Retinal pigment epithelial cell (primary cell): Measurements from ENCODE around the gene PPIB.

Experiments
- DNase-seq: peaks from one replicate; pipeline ENCODE4 v3.0.0-alpha.2; 2010; ENCODE audit warnings: low read depth
- H3K4me3 ChIP-seq: 2 replicates; pipeline ENCODE4 v1.5.1; 2011; ENCODE audit warnings: mild to moderate bottlenecking, low read length, control low read depth, moderate library complexity
- CTCF ChIP-seq: conservative IDR thresholded peaks from 2 replicates; pipeline ENCODE4 v1.5.1; 2011; ENCODE audit warnings: low read depth, low read length, control low read depth, inconsistent platforms

PPIB gene

DNA sequence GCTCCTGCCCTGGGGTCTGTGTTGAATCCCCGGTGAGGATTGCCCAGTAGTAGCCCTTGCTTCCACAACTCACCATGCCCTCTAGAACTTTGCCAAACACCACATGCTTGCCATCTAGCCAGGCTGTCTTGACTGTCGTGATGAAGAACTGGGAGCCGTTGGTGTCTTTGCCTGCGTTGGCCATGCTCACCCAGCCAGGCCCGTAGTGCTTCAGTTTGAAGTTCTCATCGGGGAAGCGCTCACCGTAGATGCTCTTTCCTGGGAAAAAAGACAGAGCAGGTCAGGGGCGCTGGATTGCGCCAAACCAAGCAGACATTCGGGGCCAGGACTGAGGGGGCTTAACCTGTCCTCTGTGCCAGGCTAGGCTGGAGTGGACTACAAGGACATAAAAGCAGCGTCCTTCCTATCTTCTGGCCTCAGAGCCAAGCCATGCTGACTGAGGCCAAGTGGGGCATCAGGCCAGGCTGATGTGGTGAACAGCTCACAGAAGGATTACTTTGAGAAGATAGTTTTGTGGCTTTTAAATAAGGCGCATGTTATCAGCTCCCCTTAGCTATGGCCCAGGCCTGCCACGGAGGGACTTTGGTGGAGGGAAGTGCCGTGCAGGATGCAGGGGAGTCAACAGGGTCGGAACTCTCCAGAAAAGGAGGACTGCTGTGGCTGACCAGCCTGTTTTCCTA is 6.0 kb downstream of the PPIB start:
- H3K4me3 ChIP-seq, result no peak overlapping the region
- no peak for DNase-seq
- TF ChIP-seq CTCF, result no peak

- TF ChIP-seq CTCF, result no peak
- no peak overlapping the region for H3K4me3 ChIP-seq
- no peak for DNase-seq
These were observed 6.8 kb downstream of the PPIB start for GRCh38 chr15:64155802-64156651.

GRCh38 chr15:64153480-64154367 is 9.1 kb downstream of the PPIB start:
- peak; percentile 99 for TF ChIP-seq CTCF
- peak; percentile 36 for DNase-seq
- H3K4me3 ChIP-seq, result no peak overlapping the region

- no peak for DNase-seq
- H3K4me3 ChIP-seq, result peak overlapping the region; percentile 8
- no peak for TF ChIP-seq CTCF
These were observed 10.1 kb downstream of the PPIB start for GRCh38 chr15:64152507-64153387.

- no peak for TF ChIP-seq CTCF
- DNase-seq, result no peak
- peak within 1 kb of the TSS; percentile 55 for H3K4me3 ChIP-seq
These were observed 10.9 kb downstream of the PPIB start, which contains the start of gene SNX22 for GRCh38 chr15:64151727-64152506. Gene SNX22 (plus strand): TSS chr15:64151731. CDS start chr15:64151776, 45 bp downstream.
